ENCODE data around the gene PSMG3.
A peak's percentile ranks its signal among the peaks of the same experiment; 100 is the strongest.

PSMG3 gene

GRCh38 chr7:1542329-1542728 lies 27.5 kb downstream of the PSMG3 start:
- Mint-ChIP-seq H3K27me3 (ENCODE audit: low read depth, poor library complexity) (no peaks in the 10 kb centered on the region), H3K9me3 (no peaks in the 10 kb centered on the region), H3K36me3 (ENCODE audit: low read depth) (no peaks in the 10 kb centered on the region), H3K4me3 (no peak overlapping the region), H3K27ac (no peak overlapping the region), H3K4me1 (peaks cover 26% of the 10 kb centered on the region)
- no peak for DNase-seq
- TF ChIP-seq CTCF (IDR thresholded peaks at IDR 0.05) = no peak

- no peaks in the 10 kb centered on the region for H3K36me3 Mint-ChIP-seq (ENCODE audit: low read depth)
- H3K9me3 Mint-ChIP-seq = no peaks in the 10 kb centered on the region
- H3K4me3 Mint-ChIP-seq = no peak overlapping the region
- no peak for DNase-seq
- H3K27ac Mint-ChIP-seq = no peak overlapping the region
- no peak for TF ChIP-seq CTCF (IDR thresholded peaks at IDR 0.05)
- H3K27me3 Mint-ChIP-seq (ENCODE audit: low read depth, poor library complexity) = no peaks in the 10 kb centered on the region
- H3K4me1 Mint-ChIP-seq = peaks cover 29% of the 10 kb centered on the region
Observed at GRCh38 chr7:1541431-1542162, 28.2 kb downstream of the PSMG3 start.

GRCh38 chr7:1540776-1541271 lies 29.0 kb downstream of the PSMG3 start:
- no peak overlapping the region for H3K27ac Mint-ChIP-seq
- no peaks in the 10 kb centered on the region for H3K9me3 Mint-ChIP-seq
- TF ChIP-seq CTCF (IDR thresholded peaks at IDR 0.05) = no peak
- no peaks in the 10 kb centered on the region for H3K36me3 Mint-ChIP-seq (ENCODE audit: low read depth)
- H3K4me1 Mint-ChIP-seq = peaks cover 37% of the 10 kb centered on the region
- no peaks in the 10 kb centered on the region for H3K27me3 Mint-ChIP-seq (ENCODE audit: low read depth, poor library complexity)
- no peak for DNase-seq
- no peak overlapping the region for H3K4me3 Mint-ChIP-seq

- Mint-ChIP-seq H3K4me3 (no peak overlapping the region), H3K9me3 (no peaks in the 10 kb centered on the region), H3K36me3 (ENCODE audit: low read depth) (no peaks in the 10 kb centered on the region), H3K27me3 (ENCODE audit: low read depth, poor library complexity) (no peaks in the 10 kb centered on the region), H3K4me1 (peaks cover 39% of the 10 kb centered on the region), H3K27ac (no peak overlapping the region)
- no peak for DNase-seq
- no peak for TF ChIP-seq CTCF (IDR thresholded peaks at IDR 0.05)
Observed at GRCh38 chr7:1539882-1540775, 29.7 kb downstream of the PSMG3 start.

- no peak for DNase-seq
- H3K27ac Mint-ChIP-seq = peak overlapping the region; percentile 42
- TF ChIP-seq CTCF (IDR thresholded peaks at IDR 0.05) = no peak
- H3K36me3 Mint-ChIP-seq (ENCODE audit: low read depth) = no peaks in the 10 kb centered on the region
- H3K4me3 Mint-ChIP-seq = no peak overlapping the region
- peaks cover 40% of the 10 kb centered on the region for H3K4me1 Mint-ChIP-seq
- H3K9me3 Mint-ChIP-seq = no peaks in the 10 kb centered on the region
- no peaks in the 10 kb centered on the region for H3K27me3 Mint-ChIP-seq (ENCODE audit: low read depth, poor library complexity)
Observed at GRCh38 chr7:1539181-1539881, 30.5 kb downstream of the PSMG3 start.

All from nephron progenitor cell (in vitro differentiated cells).